Uterus (tissue), 2 donors: Measurements from ENCODE around the gene CTDSP1.
A peak's percentile ranks its signal among the peaks of the same experiment; 100 is the strongest.

ENCODE experiments used
- CTCF ChIP-seq, 4 experiments: fragments of 200-600 bp in 2 of 4; fragments of 450-650 bp in 2 of 4; sonication (generic) in 2 of 4; IDR thresholded peaks; one replicate each; pipeline ENCODE4 v1.5.1; 2016 to 2019; ENCODE audit warnings: antibody characterized with exemption in 4 of 4, mild to moderate bottlenecking in 2 of 4, moderate library complexity in 1 of 4
- POLR2A ChIP-seq, 2 donors: fragments of 450-650 bp; IDR thresholded peaks; one replicate each; pipeline ENCODE4 v1.6.1; 2016; ENCODE audit warnings: antibody characterized with exemption in 2 of 2, mild to moderate bottlenecking in 1 of 2, moderate library complexity in 1 of 2

GRCh38 chr2:218367415-218368149, 32.1 kb upstream of the CTDSP1 start:
- TF ChIP-seq CTCF (IDR thresholded peaks at IDR 0.05): no peak
- TF ChIP-seq POLR2A (IDR thresholded peaks at IDR 0.05): peak; percentile 88 to 92
